ENCODE data around the gene FOXP1. TPM values are rescaled to one million over a fixed set of nuclear protein-coding genes. Genes with fewer than 3 reads are reported as not detected.

The FOXP1 gene
- total and polyA plus RNA-seq, 8 donors: 13.4 to 74.1 (median 44.1) TPM

- no peaks in the 10 kb centered on the region for H3K27me3 ChIP-seq
- FAIRE-seq (no peak), ATAC-seq (no peak), DNase-seq (no peak)
- 86 to 89% methylated on average over 15 of the region's 15 CpGs for WGBS, 2 donors
- H3K4me1 ChIP-seq: peaks cover 0 to 43% (median 22%) of the 10 kb centered on the region in 3 donors
- H3K9me3 ChIP-seq: no peaks in the 10 kb centered on the region
- no peak overlapping the region for H3K27ac ChIP-seq
- H3K36me3 ChIP-seq: no peaks in the 10 kb centered on the region
- H3K4me3 ChIP-seq: no peak overlapping the region
- intact Hi-C loops (cut with DNase I): no loop called here
- TF ChIP-seq CTCF (IDR thresholded peaks at IDR 0.05): no peak
Measured at GRCh38 chr3:71454512-71455403, 128.8 kb downstream of the FOXP1 start.

- Histone ChIP-seq H3K36me3 (no peaks in the 10 kb centered on the region), H3K27ac (no peak overlapping the region), H3K27me3 (no peaks in the 10 kb centered on the region), H3K4me3 (no peak overlapping the region), H3K4me1 (peaks cover 0 to 51% (median 22%) of the 10 kb centered on the region in 3 donors), H3K9me3 (no peaks in the 10 kb centered on the region)
- intact Hi-C loops (cut with DNase I): no loop called here
- no peak for TF ChIP-seq CTCF (IDR thresholded peaks at IDR 0.05)
- WGBS, 2 donors: 54 to 57% methylated on average over 10 of the region's 10 CpGs
- peak in 3 of 4 donors; percentile 42 to 51 (median 44) for ATAC-seq
- no peak for DNase-seq
- FAIRE-seq: no peak
Measured at GRCh38 chr3:71453822-71454511, 129.6 kb downstream of the FOXP1 start.

- no peaks in the 10 kb centered on the region for H3K27me3 ChIP-seq
- FAIRE-seq (no peak), ATAC-seq (no peak), DNase-seq (no peak)
- WGBS, 2 donors: 71 to 74% methylated on average over 3 of the region's 3 CpGs
- H3K4me3 ChIP-seq: no peak overlapping the region
- no peak for TF ChIP-seq CTCF (IDR thresholded peaks at IDR 0.05)
- no peak overlapping the region for H3K27ac ChIP-seq
- no peaks in the 10 kb centered on the region for H3K36me3 ChIP-seq
- peaks cover 0 to 51% (median 22%) of the 10 kb centered on the region in 3 donors for H3K4me1 ChIP-seq
- no peaks in the 10 kb centered on the region for H3K9me3 ChIP-seq
- intact Hi-C loops (cut with DNase I): no loop called here
Measured at GRCh38 chr3:71453319-71453718, 130.2 kb downstream of the FOXP1 start.

GRCh38 chr3:71451812-71452211, 131.7 kb downstream of the FOXP1 start:
- no peaks in the 10 kb centered on the region for H3K36me3 ChIP-seq
- H3K4me1 ChIP-seq: peaks cover 0 to 53% (median 19%) of the 10 kb centered on the region in 3 donors
- H3K27me3 ChIP-seq: no peaks in the 10 kb centered on the region
- TF ChIP-seq CTCF (IDR thresholded peaks at IDR 0.05): no peak
- WGBS, 2 donors: 57 to 62% methylated on average over 5 of the region's 5 CpGs
- intact Hi-C loops (cut with DNase I): no loop called here
- DNase-seq: no peak
- no peak overlapping the region for H3K27ac ChIP-seq
- no peak overlapping the region for H3K4me3 ChIP-seq
- no peak for FAIRE-seq
- no peak for ATAC-seq
- H3K9me3 ChIP-seq: no peaks in the 10 kb centered on the region
